Uterus (tissue), 4 donors: Measurements from ENCODE around the gene PLD1. TPM values are rescaled to one million over a fixed set of nuclear protein-coding genes. Genes with fewer than 3 reads are reported as not detected.

Experiments
- DNase-seq, 2 donors: peaks; one replicate each; pipeline ENCODE4 v3.0.0-alpha.2; 2019 to 2020
- H3K27ac ChIP-seq, 2 donors: fragments of 200-600 bp; sonication (generic); 1 replicate in 1 of 2; 2 replicates in 1 of 2; pipeline ENCODE4 v1.5.1; 2016 to 2018
- H3K27me3 ChIP-seq, 2 donors: fragments of 200-600 bp; sonication (generic); one replicate each; pipeline ENCODE4 v1.5.1; 2018 to 2019; ENCODE audit warnings: control low read depth in 1 of 2
- H3K36me3 ChIP-seq, 2 donors: fragments of 200-600 bp; sonication (generic); one replicate each; pipeline ENCODE4 v1.5.1; 2019; ENCODE audit warnings: control low read depth in 1 of 2
- H3K4me1 ChIP-seq, 2 donors: fragments of 200-600 bp; sonication (generic); one replicate each; pipeline ENCODE4 v1.5.1; 2018 to 2019; ENCODE audit warnings: control low read depth in 1 of 2
- H3K4me3 ChIP-seq, 2 donors: fragments of 200-600 bp; sonication (generic); 1 replicate in 1 of 2; 2 replicates in 1 of 2; pipeline ENCODE4 v1.5.1; 2018 to 2019; ENCODE audit warnings: mild to moderate bottlenecking in 1 of 2
- H3K9me3 ChIP-seq, 2 donors: fragments of 200-600 bp; sonication (generic); one replicate each; pipeline ENCODE4 v1.5.1; 2019; ENCODE audit warnings: control low read depth in 1 of 2
- CTCF ChIP-seq, 4 experiments: fragments of 200-600 bp in 2 of 4; fragments of 450-650 bp in 2 of 4; sonication (generic) in 2 of 4; IDR thresholded peaks; one replicate each; pipeline ENCODE4 v1.5.1; 2016 to 2019; ENCODE audit warnings: antibody characterized with exemption in 4 of 4, mild to moderate bottlenecking in 2 of 4, moderate library complexity in 1 of 4
- POLR2A ChIP-seq, 2 donors: fragments of 450-650 bp; IDR thresholded peaks; one replicate each; pipeline ENCODE4 v1.6.1; 2016; ENCODE audit warnings: antibody characterized with exemption in 2 of 2, mild to moderate bottlenecking in 1 of 2, moderate library complexity in 1 of 2
- intact Hi-C: fragments of 100-400 bp; cut with DNase I; formaldehyde crosslinking; loops from one replicate; pipeline ENCODE4 v1.15.1; 2023; ENCODE audit warnings: low total_unique reads
- total RNA-seq, 4 donors: library from RNA; depleted of rRNA in 3 of 4; stranded (reverse); fragments of >200 nt in 3 of 4; gene quantifications; one replicate each; pipeline versions ENCODE4 v1.1.0 to v1.2.4, GENCODE V29; 2014 to 2023
- donor health status: DM: yes; HTN: yes; CAD: no.

PLD1 gene
- total RNA-seq, 4 donors from 2014 or later = 15.6 to 94.8 (median 30.8) TPM

- Histone ChIP-seq H3K4me1 (no peaks in the 10 kb centered on the region), H3K27ac (no peak overlapping the region), H3K4me3 (no peak overlapping the region), H3K9me3 (no peaks in the 10 kb centered on the region), H3K36me3 (no peaks in the 10 kb centered on the region), H3K27me3 (no peaks in the 10 kb centered on the region)
- no peak for TF ChIP-seq POLR2A (IDR thresholded peaks at IDR 0.05)
- TF ChIP-seq CTCF (IDR thresholded peaks at IDR 0.05) = no peak
- DNase-seq = no peak
- intact Hi-C loops = no loop called here
These were observed 31.3 kb upstream of the PLD1 start for GRCh38 chr3:171841620-171842000.

GRCh38 chr3:171840811-171841619 lies 30.7 kb upstream of the PLD1 start:
- no peaks in the 10 kb centered on the region for H3K36me3 ChIP-seq
- no peak for TF ChIP-seq CTCF (IDR thresholded peaks at IDR 0.05)
- no peak for TF ChIP-seq POLR2A (IDR thresholded peaks at IDR 0.05)
- H3K9me3 ChIP-seq = no peaks in the 10 kb centered on the region
- H3K27ac ChIP-seq = no peak overlapping the region
- no peaks in the 10 kb centered on the region for H3K4me1 ChIP-seq
- DNase-seq = no peak
- intact Hi-C loops = no loop called here
- no peak overlapping the region for H3K4me3 ChIP-seq
- H3K27me3 ChIP-seq = no peaks in the 10 kb centered on the region

GRCh38 chr3:171840445-171840810 lies 30.1 kb upstream of the PLD1 start:
- no peaks in the 10 kb centered on the region for H3K9me3 ChIP-seq
- H3K4me1 ChIP-seq = no peaks in the 10 kb centered on the region
- no peaks in the 10 kb centered on the region for H3K36me3 ChIP-seq
- no peak for TF ChIP-seq CTCF (IDR thresholded peaks at IDR 0.05)
- TF ChIP-seq POLR2A (IDR thresholded peaks at IDR 0.05) = no peak
- DNase-seq = no peak
- no peak overlapping the region for H3K4me3 ChIP-seq
- no peaks in the 10 kb centered on the region for H3K27me3 ChIP-seq
- no peak overlapping the region for H3K27ac ChIP-seq
- intact Hi-C loops = no loop called here

GRCh38 chr3:171839270-171839669 lies 29.0 kb upstream of the PLD1 start:
- no peak for DNase-seq
- Histone ChIP-seq H3K9me3 (no peaks in the 10 kb centered on the region), H3K4me3 (no peak overlapping the region), H3K27me3 (no peaks in the 10 kb centered on the region), H3K36me3 (no peaks in the 10 kb centered on the region), H3K4me1 (no peaks in the 10 kb centered on the region), H3K27ac (peak overlapping the region in 1 of 2 donors; percentile 70)
- intact Hi-C loops = no loop called here
- TF ChIP-seq POLR2A (IDR thresholded peaks at IDR 0.05) = no peak

GRCh38 chr3:171838218-171838720 lies 28.0 kb upstream of the PLD1 start:
- no peaks in the 10 kb centered on the region for H3K27me3 ChIP-seq
- H3K9me3 ChIP-seq = no peaks in the 10 kb centered on the region
- peak; percentile 57 to 69 for DNase-seq
- no peaks in the 10 kb centered on the region for H3K4me1 ChIP-seq
- no peaks in the 10 kb centered on the region for H3K36me3 ChIP-seq
- H3K27ac ChIP-seq = peak overlapping the region; percentile 70 to 78
- H3K4me3 ChIP-seq = peak overlapping the region in 1 of 2 donors; percentile 22
- intact Hi-C loops = no loop called here
- peak in 2 of 4 experiments; percentile 25 to 30 for TF ChIP-seq CTCF (IDR thresholded peaks at IDR 0.05)
- TF ChIP-seq POLR2A (IDR thresholded peaks at IDR 0.05) = no peak
